ENCODE measurements around the gene ENDOD1.
"Not testable (repeated sequence)": the region's sequence is repeated elsewhere in the genome, so short reads cannot be mapped to it uniquely, and the experiment has no call there.

Gene ENDOD1

DNA sequence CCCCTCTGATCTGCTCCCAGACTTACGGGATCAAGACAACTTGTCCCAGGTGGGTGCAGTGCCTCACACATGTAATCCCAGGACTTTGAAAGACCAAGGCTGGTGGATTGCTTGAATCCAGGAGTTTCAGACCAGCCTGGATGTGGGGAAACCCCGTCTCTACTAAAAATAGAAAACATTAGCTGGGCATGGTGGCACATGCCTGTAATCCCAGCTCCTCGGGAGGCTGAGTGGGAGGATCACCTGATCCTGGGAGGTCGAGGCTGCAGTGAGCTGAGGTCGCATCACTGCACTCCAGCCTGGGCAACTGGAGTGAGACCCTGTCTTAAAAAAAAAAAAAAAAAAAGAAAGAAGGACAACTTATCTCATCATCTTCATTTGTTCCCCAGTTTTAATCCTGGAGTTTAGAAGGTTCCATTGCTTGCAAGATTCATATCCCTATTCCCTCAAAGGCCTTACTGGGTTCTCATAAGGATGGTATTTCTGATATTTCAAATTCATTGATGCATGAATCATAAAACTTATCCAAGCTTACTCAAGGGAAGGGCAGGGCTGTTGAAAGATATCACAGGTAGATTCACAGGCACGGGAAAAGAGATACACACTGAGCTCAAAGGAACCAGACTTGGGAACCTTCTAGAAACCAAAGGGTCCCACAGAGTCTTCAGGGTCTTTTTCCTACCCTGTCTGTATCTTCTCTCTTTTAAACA lies 14.6 kb downstream of the ENDOD1 start:
- no peak for DNase-seq

- DNase-seq: no peak
Measured at GRCh38 chr11:95104856-95105255, 15.2 kb downstream of the ENDOD1 start.

DNA sequence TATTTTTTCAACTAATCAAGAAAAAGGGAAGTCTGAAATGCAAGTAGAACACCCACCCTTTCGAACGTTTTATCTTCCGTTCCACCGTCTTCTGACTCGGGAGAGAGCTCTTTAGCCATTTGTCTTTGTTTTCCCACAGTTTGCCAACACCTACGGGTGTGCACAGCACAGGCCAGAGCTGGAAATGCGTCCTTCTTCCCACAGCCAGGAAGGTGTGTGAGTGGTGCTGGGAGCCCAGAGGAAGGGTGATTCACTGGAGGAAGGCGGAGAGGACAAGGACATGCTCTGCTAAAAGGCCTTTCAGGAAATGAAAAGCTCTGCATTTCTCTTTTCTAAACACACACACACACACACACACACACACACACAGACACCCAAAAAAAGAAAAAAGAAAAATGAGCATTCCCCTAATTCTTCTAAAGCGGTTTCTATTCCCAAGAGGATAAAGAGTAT lies 18.5 kb downstream of the ENDOD1 start:
- peak in 1 of 2 donors; percentile 36 for DNase-seq

DNA sequence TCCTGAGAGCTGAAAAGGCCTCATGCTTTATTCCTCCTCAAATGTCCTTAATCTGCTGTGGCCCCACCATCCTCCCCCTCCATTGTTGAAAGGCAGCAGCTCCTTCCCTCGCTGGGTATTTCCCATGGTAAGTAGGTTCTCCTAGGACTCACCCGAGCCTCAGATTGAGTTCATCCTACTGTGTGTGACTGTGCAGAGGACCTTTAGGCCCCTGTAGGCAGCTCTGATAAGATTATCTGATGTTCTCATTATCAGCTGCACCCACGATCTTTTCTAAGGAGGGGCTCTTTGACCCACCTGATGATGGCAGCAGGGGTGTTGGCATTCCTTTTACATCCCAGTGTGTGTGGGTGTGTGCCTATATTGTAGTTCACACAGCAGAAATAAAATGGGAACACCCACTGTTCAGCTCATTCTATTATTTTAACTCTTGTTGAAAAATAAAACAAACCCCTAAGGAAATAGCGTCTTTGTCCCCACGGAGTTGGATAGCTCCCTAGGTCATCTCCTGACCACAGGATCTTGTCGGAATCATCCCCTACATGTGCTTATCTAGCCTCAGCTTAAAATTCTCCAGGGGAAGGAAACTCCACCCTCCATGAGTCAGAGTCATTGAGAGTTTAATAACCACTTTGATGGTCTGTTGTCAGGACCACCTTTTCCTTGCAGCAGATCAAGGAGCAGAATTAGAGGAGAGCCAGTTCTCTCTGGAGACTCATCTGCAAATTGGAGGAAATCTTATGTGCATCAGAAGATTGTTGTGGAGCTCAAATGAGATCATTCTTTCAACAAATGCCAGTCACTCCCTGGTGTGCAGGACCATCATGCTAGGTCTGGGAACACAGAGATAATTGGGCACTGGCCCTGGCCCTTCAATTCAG lies 19.3 kb downstream of the ENDOD1 start:
- DNase-seq: peak in 1 of 2 donors; percentile 26

- not testable (repeated sequence) for DNase-seq
Measured at GRCh38 chr11:95111471-95111870, 21.8 kb downstream of the ENDOD1 start.

- no peak for DNase-seq
Measured at GRCh38 chr11:95111923-95112540, 22.4 kb downstream of the ENDOD1 start.

- no peak for DNase-seq
Measured at GRCh38 chr11:95115597-95115996, 26.0 kb downstream of the ENDOD1 start.

DNA sequence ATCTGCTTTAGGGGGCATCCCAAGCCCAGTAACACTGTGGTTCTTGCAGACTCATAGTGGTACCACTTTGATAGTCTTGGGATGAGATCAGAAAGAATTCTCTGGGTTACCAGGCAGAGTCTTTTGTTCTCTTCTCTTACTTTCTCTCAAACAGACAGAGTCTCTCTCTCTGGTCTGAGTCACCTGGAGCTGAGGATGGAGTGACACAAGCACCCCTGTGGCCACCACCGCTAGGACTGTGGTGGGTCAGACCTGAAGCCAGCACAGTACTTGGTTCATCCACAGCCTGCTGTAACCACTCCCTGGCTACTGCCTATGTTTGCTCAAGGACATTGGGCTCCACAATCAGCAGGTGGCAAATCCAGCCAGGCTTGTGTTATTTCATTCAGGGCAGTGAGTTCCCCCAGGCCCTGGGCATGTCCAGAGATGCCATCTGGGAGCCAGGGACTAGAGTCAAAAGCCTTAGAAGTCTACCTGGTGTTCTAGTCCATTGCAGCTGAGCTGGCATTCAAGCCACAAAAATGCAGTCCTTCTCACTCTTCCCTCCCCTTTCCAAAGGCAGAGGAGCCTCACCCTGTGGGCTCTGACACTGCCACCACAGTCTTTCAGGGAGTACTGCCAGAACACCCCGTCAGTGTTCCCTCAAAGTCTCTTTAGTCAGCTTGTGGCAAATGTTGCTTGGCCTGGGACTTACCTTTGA lies 29.9 kb downstream of the ENDOD1 start:
- DNase-seq: no peak

DNA sequence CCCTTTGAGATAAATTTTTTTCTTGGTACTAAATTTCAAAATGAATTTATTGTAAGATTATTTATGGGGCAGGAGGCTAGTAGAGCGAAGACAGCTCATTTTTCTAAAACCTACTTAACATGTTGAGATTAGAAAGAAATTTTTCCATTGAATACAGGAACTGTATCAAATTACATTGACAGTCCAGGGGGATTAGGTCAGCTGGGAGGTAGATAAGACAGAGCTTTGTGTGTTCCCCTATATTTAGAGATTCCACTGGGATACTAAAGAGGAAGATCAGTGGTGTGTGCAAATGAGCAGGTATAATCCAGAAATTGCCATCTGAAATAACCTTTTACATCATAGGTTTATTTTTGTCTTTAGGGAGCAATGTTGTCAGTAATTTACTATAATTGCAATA lies 32.1 kb downstream of the ENDOD1 start:
- no peak for DNase-seq

DNA sequence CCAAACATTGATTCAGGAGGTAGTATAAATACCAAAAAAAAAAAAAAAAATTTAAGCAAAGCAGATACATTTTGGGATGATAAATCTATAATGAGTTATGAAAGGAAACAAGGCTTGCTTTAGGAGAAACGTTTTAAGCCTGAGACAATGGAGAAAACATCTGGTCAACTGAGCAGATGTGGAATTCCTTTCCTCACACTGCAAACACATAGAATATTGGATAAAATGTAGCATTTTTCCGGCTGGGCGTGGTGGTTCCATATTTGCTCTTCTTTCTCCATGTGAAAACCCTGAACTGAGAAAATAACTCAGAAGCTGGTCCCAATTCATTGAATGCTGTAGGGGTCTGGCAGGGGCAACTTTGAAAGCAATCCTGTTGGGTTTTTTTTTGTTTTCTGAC lies 33.9 kb downstream of the ENDOD1 start:
- no peak for DNase-seq

DNA sequence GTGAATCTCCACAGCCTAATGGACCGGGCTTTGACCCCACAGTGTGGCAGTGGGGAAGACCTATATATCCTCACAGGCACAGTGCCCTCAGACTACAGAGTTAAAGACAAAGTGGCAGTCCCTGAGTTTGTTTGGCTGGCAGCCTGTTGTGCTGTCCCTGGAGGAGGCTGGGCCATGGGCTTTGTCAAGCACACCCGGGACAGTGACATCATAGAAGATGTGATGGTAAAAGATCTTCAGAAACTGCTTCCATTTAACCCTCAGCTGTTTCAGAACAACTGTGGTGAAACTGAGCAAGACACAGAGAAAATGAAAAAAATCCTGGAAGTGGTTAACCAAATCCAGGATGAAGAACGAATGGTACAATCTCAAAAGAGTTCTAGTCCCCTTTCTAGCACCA lies 39.0 kb downstream of the ENDOD1 start:
- no peak for DNase-seq

DNA sequence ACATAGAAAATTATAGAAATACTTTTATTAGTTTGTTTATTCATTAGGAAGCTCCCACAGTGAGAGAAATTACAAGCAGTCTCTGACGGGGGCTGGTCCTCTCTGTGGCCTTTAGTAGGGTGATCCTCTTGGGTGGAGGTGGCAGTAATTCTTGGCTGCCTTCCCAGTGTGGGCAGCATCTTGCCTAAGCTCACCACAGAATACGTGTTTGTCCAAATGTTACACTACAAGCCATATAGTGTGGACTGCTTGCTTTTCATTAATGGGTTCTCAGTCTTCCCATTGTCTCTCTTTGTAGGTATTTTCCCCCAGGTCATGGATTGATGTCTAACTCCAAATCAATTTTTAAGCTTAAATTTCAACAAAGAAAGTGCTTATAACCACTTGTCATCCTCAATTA lies 43.3 kb downstream of the ENDOD1 start:
- no peak for DNase-seq

- no peak for DNase-seq
Measured at GRCh38 chr11:95134491-95134890, 44.8 kb downstream of the ENDOD1 start.

GRCh38 chr11:95135155-95135554 lies 45.5 kb downstream of the ENDOD1 start:
- DNase-seq: no peak

DNA sequence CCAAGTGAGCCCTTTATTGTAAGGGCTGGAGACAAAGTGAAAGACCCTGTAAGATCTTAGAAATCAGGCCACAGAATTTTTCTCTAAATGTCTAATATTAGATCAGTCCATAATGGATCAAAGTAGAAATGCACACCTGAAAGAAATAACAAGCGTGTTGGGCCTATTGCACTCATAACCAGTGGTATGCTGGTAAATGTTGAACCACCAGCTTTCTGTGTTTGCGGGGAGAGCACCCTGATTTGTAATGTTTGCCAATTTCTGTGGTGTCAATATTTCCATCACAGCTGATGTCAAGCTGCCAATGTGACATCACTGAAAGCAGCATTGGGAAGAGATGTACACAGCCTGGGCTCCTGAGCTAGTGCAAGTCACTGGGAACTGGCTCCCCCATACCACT lies 46.2 kb downstream of the ENDOD1 start:
- DNase-seq: no peak

- DNase-seq: not testable (repeated sequence)
Measured at GRCh38 chr11:95136747-95137146, 47.1 kb downstream of the ENDOD1 start.

DNA sequence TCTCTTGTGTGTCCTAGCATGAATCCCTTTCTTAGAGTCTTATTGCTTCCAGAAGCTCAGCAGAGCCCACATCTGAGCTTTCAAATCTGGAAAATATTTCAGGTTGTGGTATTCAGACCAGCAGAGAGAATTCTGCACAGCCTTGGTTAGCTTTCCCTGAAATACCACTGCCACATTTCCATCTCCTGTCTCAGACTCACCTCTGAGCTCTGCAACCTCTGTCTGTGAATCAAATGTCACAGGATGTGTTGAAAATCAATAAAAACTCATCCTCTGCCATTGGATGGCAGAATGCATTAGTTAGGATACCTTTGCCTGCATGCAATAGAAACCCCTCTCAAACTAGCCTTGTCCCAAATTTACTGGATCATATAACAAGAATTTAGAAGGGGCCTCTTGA lies 47.7 kb downstream of the ENDOD1 start:
- no peak for DNase-seq

DNA sequence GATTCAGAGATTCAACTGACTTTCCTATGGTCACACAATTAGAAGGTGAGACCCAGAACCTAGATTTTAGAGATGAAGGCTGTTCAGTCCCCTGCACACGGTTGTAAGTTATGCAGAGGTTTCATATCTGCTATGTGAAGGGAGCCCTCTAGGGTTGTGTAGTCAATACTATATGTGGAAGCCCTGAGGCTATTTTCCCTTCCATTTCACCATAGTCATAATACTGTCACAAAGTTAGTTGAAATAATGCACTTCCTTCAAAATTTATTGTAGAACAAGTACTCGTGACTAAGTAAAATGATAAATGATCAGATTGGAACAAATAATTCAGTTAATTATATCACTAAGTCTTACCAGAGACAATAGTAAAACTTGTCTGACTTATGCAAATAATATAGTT lies 48.8 kb downstream of the ENDOD1 start:
- DNase-seq: peak in 1 of 2 donors; percentile 36

GRCh38 chr11:95140397-95141033 lies 50.9 kb downstream of the ENDOD1 start:
- DNase-seq: no peak

DNA sequence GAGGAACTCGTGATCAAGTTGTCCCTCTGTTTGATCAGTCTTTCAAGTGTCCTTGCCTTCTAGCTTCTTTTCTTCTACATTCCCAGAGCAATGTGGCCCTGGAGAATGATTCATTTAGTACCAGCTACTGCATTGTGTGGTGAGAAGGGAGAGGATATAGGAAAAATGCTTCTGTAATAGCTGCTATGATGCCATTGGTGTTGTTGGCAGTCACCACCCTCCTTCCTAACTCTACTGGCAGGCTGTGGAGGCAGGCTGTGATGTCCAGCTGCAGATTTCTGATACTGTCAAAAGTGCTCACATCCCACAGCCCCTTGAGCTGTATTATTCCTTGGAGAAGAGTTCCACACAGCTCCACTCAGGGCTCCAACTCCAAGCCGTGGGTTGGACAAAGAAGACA lies 52.8 kb downstream of the ENDOD1 start:
- DNase-seq: no peak

DNA sequence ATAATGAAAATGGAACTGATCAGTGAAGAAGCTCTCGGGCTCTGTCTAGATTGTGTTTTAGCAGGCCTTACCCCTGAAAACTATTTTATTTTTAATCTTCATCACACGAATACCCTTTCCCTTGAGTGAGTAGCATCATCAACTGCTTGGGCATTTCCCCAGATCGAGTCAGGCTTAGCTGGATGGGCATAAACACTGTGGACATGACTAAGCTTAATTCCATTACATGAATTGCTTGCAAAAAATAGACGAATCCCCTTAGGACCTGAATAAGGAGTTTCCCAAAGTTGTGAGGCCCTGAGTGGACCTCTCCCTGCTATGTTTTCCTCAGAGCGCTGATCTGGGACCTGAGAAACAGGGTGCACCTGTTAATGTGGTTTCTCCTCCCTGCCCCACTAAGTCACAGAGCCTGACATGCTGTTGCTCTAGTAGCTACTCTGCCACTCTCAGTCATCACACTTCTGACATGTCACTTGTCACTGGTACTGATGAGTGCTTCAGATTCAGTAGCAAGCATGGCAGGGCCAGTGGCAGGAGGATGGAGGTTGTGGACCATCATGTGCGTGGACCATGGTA lies 53.5 kb downstream of the ENDOD1 start:
- no peak for DNase-seq
